Measurements from ENCODE around the gene RPS6KB2.

RPS6KB2 gene

GRCh38 chr11:67482275-67482826, 54.1 kb downstream of the RPS6KB2 start:
- peak overlapping the region; percentile 92 for H3K27ac Mint-ChIP-seq

GRCh38 chr11:67482827-67483798, 54.8 kb downstream of the RPS6KB2 start, which contains the start of gene AIP:
TSS of gene AIP (plus strand) at chr11:67483026. CDS start at chr11:67483159, 133 bp downstream.
- H3K27me3 Mint-ChIP-seq = no peaks in the 10 kb centered on the region
- peaks cover 5% of the 10 kb centered on the region for H3K36me3 Mint-ChIP-seq
- peak; percentile 81 for ATAC-seq (ENCODE audit: low read depth)
- no peaks in the 10 kb centered on the region for H3K9me3 Mint-ChIP-seq
- DNase-seq (ENCODE audit: low spot score in 2 of 2) = peak; percentile 94
- H3K4me1 Mint-ChIP-seq = peaks cover 48% of the 10 kb centered on the region
- peak within 1 kb of the TSS; percentile 99 for H3K4me3 Mint-ChIP-seq
- peak within 1 kb of the TSS; percentile 92 for H3K27ac Mint-ChIP-seq

More at GRCh38 chr11:67482275-67482826, 54.1 kb downstream of the RPS6KB2 start:
- Mint-ChIP-seq H3K4me3 (peak overlapping the region; percentile 99), H3K9me3 (no peaks in the 10 kb centered on the region), H3K27me3 (no peaks in the 10 kb centered on the region), H3K36me3 (no peaks in the 10 kb centered on the region), H3K4me1 (peaks cover 40% of the 10 kb centered on the region)
- peak; percentile 15 for ATAC-seq (ENCODE audit: low read depth)
- no peak for DNase-seq (ENCODE audit: low spot score in 2 of 2)

DNA sequence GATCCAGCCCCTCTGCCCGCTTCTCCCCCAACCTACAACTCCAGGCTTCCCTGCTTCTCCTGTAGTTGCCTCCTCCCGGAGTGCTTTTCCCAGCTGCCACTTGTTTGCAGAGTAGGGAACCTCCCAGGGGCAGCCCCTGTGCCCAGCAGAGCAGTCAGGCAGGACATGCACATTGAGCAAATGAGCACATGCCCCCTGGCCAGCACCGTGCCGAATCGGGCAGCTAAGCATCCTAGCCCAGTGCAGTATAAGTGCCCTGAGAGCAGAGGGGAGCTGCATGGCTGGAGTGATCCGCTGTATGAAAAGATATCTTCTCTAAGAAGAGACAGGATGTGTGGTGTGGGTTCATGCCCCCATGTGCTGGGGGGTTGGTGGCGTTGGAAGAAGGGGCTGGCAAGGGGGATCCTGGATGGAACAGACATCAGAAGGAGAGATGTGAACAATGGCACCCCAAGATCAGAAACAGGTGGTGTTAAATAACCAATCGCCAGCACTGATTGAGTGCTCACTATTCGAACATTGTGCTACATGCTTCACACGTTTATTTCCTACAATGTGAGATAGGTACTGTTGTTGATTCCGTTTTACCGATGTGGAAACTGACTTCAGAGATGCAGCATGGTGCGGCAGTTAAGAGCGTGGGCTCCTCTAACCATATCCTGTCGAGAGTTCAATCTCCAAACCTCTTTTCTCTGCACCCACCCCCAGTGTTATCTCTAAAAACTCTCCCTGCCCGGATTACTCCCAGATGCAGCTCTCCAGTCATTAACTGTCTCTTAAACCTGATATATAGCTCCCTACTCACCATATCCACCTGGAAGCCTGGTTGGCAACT, 55.8 kb downstream of the RPS6KB2 start:
- no peak for DNase-seq (ENCODE audit: low spot score in 2 of 2)
- H3K9me3 Mint-ChIP-seq = no peaks in the 10 kb centered on the region
- H3K36me3 Mint-ChIP-seq = peaks cover 5% of the 10 kb centered on the region
- H3K4me3 Mint-ChIP-seq = peak overlapping the region; percentile 99
- H3K27me3 Mint-ChIP-seq = no peaks in the 10 kb centered on the region
- peaks cover 51% of the 10 kb centered on the region for H3K4me1 Mint-ChIP-seq
- H3K27ac Mint-ChIP-seq = peak overlapping the region; percentile 92
- ATAC-seq (ENCODE audit: low read depth) = no peak

DNA sequence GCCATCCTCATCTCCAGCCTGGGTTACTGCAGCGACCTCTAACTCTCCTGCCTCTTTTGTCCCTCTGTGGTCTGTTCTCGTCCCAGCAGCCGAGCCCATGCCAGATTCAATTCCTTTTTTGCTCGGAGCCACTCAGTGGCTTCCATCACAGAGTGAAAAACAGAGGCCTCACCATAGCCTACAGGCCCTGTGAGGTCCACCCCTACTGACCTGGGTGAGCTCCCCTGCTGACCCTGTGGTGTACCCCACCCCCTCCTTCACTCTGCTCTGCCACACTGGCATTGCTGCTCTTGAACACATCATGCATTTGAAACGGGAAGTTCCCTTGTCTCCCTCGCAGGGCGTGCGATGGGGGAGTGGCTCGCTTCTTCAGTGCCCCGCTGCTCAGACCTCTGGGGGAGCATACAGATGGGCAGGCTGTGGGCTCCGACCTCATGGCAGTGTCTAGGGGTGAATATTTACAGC, 56.6 kb downstream of the RPS6KB2 start:
- Mint-ChIP-seq H3K9me3 (no peaks in the 10 kb centered on the region), H3K27me3 (no peaks in the 10 kb centered on the region), H3K36me3 (peaks cover 10% of the 10 kb centered on the region), H3K4me3 (peak overlapping the region; percentile 99), H3K4me1 (peaks cover 55% of the 10 kb centered on the region), H3K27ac (peak overlapping the region; percentile 92)
- DNase-seq (ENCODE audit: low spot score in 2 of 2) (peak; percentile 57 to 64), ATAC-seq (ENCODE audit: low read depth) (peak; percentile 36)

All from memory B cell (primary cell).